T-helper 1 cell treated with Interleukin-12 subunit alpha and Interleukin-12 subunit beta and Interleukin-4 antibody, amounts not matched to agents 30 μg/mL and 1 μg/mL, for 36 hours (primary cell): ENCODE measurements around the gene SPOCK1.

Experiments used
- H3K27ac Mint-ChIP-seq: one replicate; pipeline ENCODE4 v1.8.0; 2021; ENCODE audit warnings: mild to moderate bottlenecking, mixed read lengths
- H3K27me3 Mint-ChIP-seq: one replicate; pipeline ENCODE4 v1.8.0; 2021; ENCODE audit warnings: low read depth, mixed read lengths
- H3K36me3 Mint-ChIP-seq: one replicate; pipeline ENCODE4 v1.8.0; 2021; ENCODE audit warnings: low read depth, mixed read lengths
- H3K4me1 Mint-ChIP-seq: one replicate; pipeline ENCODE4 v1.8.0; 2021; ENCODE audit warnings: low read depth, mixed read lengths
- H3K4me3 Mint-ChIP-seq: one replicate; pipeline ENCODE4 v1.8.0; 2021; ENCODE audit warnings: mild to moderate bottlenecking, moderate library complexity, mixed read lengths
- H3K9me3 Mint-ChIP-seq: one replicate; pipeline ENCODE4 v1.8.0; 2021; ENCODE audit warnings: mixed read lengths

Gene SPOCK1

GRCh38 chr5:137201876-137202275, 297.2 kb downstream of the SPOCK1 start:
- Mint-ChIP-seq H3K4me3 (no peak overlapping the region), H3K27ac (no peak overlapping the region), H3K36me3 (no peaks in the 10 kb centered on the region), H3K27me3 (no peaks in the 10 kb centered on the region), H3K9me3 (no peaks in the 10 kb centered on the region), H3K4me1 (no peaks in the 10 kb centered on the region)

- H3K27me3 Mint-ChIP-seq = no peaks in the 10 kb centered on the region
- H3K27ac Mint-ChIP-seq = no peak overlapping the region
- no peaks in the 10 kb centered on the region for H3K4me1 Mint-ChIP-seq
- H3K36me3 Mint-ChIP-seq = no peaks in the 10 kb centered on the region
- no peak overlapping the region for H3K4me3 Mint-ChIP-seq
- no peaks in the 10 kb centered on the region for H3K9me3 Mint-ChIP-seq
These were observed 298.0 kb downstream of the SPOCK1 start for GRCh38 chr5:137200906-137201700.

- H3K9me3 Mint-ChIP-seq = no peaks in the 10 kb centered on the region
- no peak overlapping the region for H3K4me3 Mint-ChIP-seq
- H3K27ac Mint-ChIP-seq = no peak overlapping the region
- no peaks in the 10 kb centered on the region for H3K4me1 Mint-ChIP-seq
- no peaks in the 10 kb centered on the region for H3K27me3 Mint-ChIP-seq
- no peaks in the 10 kb centered on the region for H3K36me3 Mint-ChIP-seq
These were observed 299.2 kb downstream of the SPOCK1 start for GRCh38 chr5:137199966-137200365.

- no peaks in the 10 kb centered on the region for H3K9me3 Mint-ChIP-seq
- H3K27me3 Mint-ChIP-seq = no peaks in the 10 kb centered on the region
- no peak overlapping the region for H3K4me3 Mint-ChIP-seq
- no peak overlapping the region for H3K27ac Mint-ChIP-seq
- no peaks in the 10 kb centered on the region for H3K36me3 Mint-ChIP-seq
- H3K4me1 Mint-ChIP-seq = no peaks in the 10 kb centered on the region
These were observed 299.9 kb downstream of the SPOCK1 start for GRCh38 chr5:137199201-137199600.

- H3K4me1 Mint-ChIP-seq = no peaks in the 10 kb centered on the region
- no peak overlapping the region for H3K4me3 Mint-ChIP-seq
- H3K36me3 Mint-ChIP-seq = no peaks in the 10 kb centered on the region
- H3K27ac Mint-ChIP-seq = no peak overlapping the region
- H3K27me3 Mint-ChIP-seq = no peaks in the 10 kb centered on the region
- H3K9me3 Mint-ChIP-seq = no peaks in the 10 kb centered on the region
These were observed 303.6 kb downstream of the SPOCK1 start for GRCh38 chr5:137195483-137195882.

GRCh38 chr5:137194300-137194699, 304.8 kb downstream of the SPOCK1 start:
- no peaks in the 10 kb centered on the region for H3K36me3 Mint-ChIP-seq
- H3K27ac Mint-ChIP-seq = no peak overlapping the region
- no peaks in the 10 kb centered on the region for H3K4me1 Mint-ChIP-seq
- H3K9me3 Mint-ChIP-seq = no peaks in the 10 kb centered on the region
- no peak overlapping the region for H3K4me3 Mint-ChIP-seq
- H3K27me3 Mint-ChIP-seq = no peaks in the 10 kb centered on the region

- Mint-ChIP-seq H3K4me3 (no peak overlapping the region), H3K36me3 (no peaks in the 10 kb centered on the region), H3K4me1 (no peaks in the 10 kb centered on the region), H3K9me3 (no peaks in the 10 kb centered on the region), H3K27me3 (no peaks in the 10 kb centered on the region), H3K27ac (no peak overlapping the region)
These were observed 306.8 kb downstream of the SPOCK1 start for GRCh38 chr5:137192293-137192743.

GRCh38 chr5:137191179-137191578, 307.9 kb downstream of the SPOCK1 start:
- Mint-ChIP-seq H3K27me3 (no peaks in the 10 kb centered on the region), H3K9me3 (no peaks in the 10 kb centered on the region), H3K4me1 (no peaks in the 10 kb centered on the region), H3K27ac (no peak overlapping the region), H3K36me3 (no peaks in the 10 kb centered on the region), H3K4me3 (no peak overlapping the region)

GRCh38 chr5:137190441-137190840, 308.7 kb downstream of the SPOCK1 start:
- Mint-ChIP-seq H3K27me3 (no peaks in the 10 kb centered on the region), H3K36me3 (no peaks in the 10 kb centered on the region), H3K27ac (no peak overlapping the region), H3K4me1 (no peaks in the 10 kb centered on the region), H3K4me3 (no peak overlapping the region), H3K9me3 (no peaks in the 10 kb centered on the region)

- Mint-ChIP-seq H3K36me3 (no peaks in the 10 kb centered on the region), H3K9me3 (no peaks in the 10 kb centered on the region), H3K27ac (no peak overlapping the region), H3K27me3 (no peaks in the 10 kb centered on the region), H3K4me1 (no peaks in the 10 kb centered on the region), H3K4me3 (no peak overlapping the region)
These were observed 309.1 kb downstream of the SPOCK1 start for GRCh38 chr5:137190031-137190430.

- H3K36me3 Mint-ChIP-seq = no peaks in the 10 kb centered on the region
- no peaks in the 10 kb centered on the region for H3K4me1 Mint-ChIP-seq
- H3K27ac Mint-ChIP-seq = no peak overlapping the region
- H3K4me3 Mint-ChIP-seq = no peak overlapping the region
- no peaks in the 10 kb centered on the region for H3K27me3 Mint-ChIP-seq
- no peaks in the 10 kb centered on the region for H3K9me3 Mint-ChIP-seq
These were observed 310.6 kb downstream of the SPOCK1 start for GRCh38 chr5:137188566-137188965.

GRCh38 chr5:137186759-137187461, 312.2 kb downstream of the SPOCK1 start:
- no peaks in the 10 kb centered on the region for H3K4me1 Mint-ChIP-seq
- no peak overlapping the region for H3K4me3 Mint-ChIP-seq
- H3K9me3 Mint-ChIP-seq = no peaks in the 10 kb centered on the region
- no peak overlapping the region for H3K27ac Mint-ChIP-seq
- no peaks in the 10 kb centered on the region for H3K36me3 Mint-ChIP-seq
- no peaks in the 10 kb centered on the region for H3K27me3 Mint-ChIP-seq

- Mint-ChIP-seq H3K4me3 (no peak overlapping the region), H3K27me3 (no peaks in the 10 kb centered on the region), H3K27ac (no peak overlapping the region), H3K36me3 (no peaks in the 10 kb centered on the region), H3K4me1 (no peaks in the 10 kb centered on the region), H3K9me3 (no peaks in the 10 kb centered on the region)
These were observed 313.9 kb downstream of the SPOCK1 start for GRCh38 chr5:137185193-137185592.

- H3K27me3 Mint-ChIP-seq = no peaks in the 10 kb centered on the region
- H3K36me3 Mint-ChIP-seq = no peaks in the 10 kb centered on the region
- H3K27ac Mint-ChIP-seq = no peak overlapping the region
- H3K4me1 Mint-ChIP-seq = no peaks in the 10 kb centered on the region
- no peak overlapping the region for H3K4me3 Mint-ChIP-seq
- H3K9me3 Mint-ChIP-seq = no peaks in the 10 kb centered on the region
These were observed 314.4 kb downstream of the SPOCK1 start for GRCh38 chr5:137184734-137185133.

GRCh38 chr5:137182576-137182975, 316.6 kb downstream of the SPOCK1 start:
- H3K27ac Mint-ChIP-seq = no peak overlapping the region
- no peak overlapping the region for H3K4me3 Mint-ChIP-seq
- no peaks in the 10 kb centered on the region for H3K36me3 Mint-ChIP-seq
- no peaks in the 10 kb centered on the region for H3K9me3 Mint-ChIP-seq
- H3K4me1 Mint-ChIP-seq = no peaks in the 10 kb centered on the region
- H3K27me3 Mint-ChIP-seq = no peaks in the 10 kb centered on the region
